ENCODE data around the gene PI4KA. TPM values are rescaled to one million over a fixed set of nuclear protein-coding genes. Genes with fewer than 3 reads are reported as not detected.

Gene PI4KA
- total RNA-seq, 1 experiment from 2014 or later = 65.8 TPM

- H3K4me2 ChIP-seq (ENCODE audit: insufficient read depth, insufficient read length, low read length) = no peak overlapping the region
- H2BK5ac ChIP-seq (ENCODE audit: insufficient read length, low read length) = no peak overlapping the region
- no peak overlapping the region for H2BK20ac ChIP-seq (ENCODE audit: low read depth, low read length, poor library complexity, severe bottlenecking)
- H2BK12ac ChIP-seq (ENCODE audit: insufficient read length, low read depth, low read length) = no peak overlapping the region
- no peaks in the 10 kb centered on the region for H4K20me1 ChIP-seq (ENCODE audit: control insufficient read depth, insufficient read depth, insufficient read length)
- no peaks in the 10 kb centered on the region for H3K27me3 Mint-ChIP-seq (ENCODE audit: low read depth)
- no peak overlapping the region for H4K91ac ChIP-seq (ENCODE audit: insufficient read length, low read depth, low read length)
- no peak for DNase-seq
- H2AFZ ChIP-seq (ENCODE audit: low read length) = no peak overlapping the region
- no peak overlapping the region for H4K5ac ChIP-seq (ENCODE audit: insufficient read length, low read depth, low read length)
- H2BK15ac ChIP-seq (ENCODE audit: low read depth, low read length) = no peak overlapping the region
- H3K23me2 ChIP-seq (ENCODE audit: insufficient read length, low read depth, low read length, poor library complexity, severe bottlenecking) = no peaks in the 10 kb centered on the region
- no peak overlapping the region for H2AK5ac ChIP-seq (ENCODE audit: insufficient read length, low read length)
- no peak overlapping the region for H3K56ac ChIP-seq (ENCODE audit: insufficient read length, low read depth, low read length)
- H3K27me3 ChIP-seq (ENCODE audit: insufficient read depth, low read length) = no peaks in the 10 kb centered on the region
- no peaks in the 10 kb centered on the region for H3K9me3 Mint-ChIP-seq
- H3K14ac ChIP-seq (ENCODE audit: insufficient read depth, low read length) = no peak overlapping the region
- no peak overlapping the region for H3K4me3 Mint-ChIP-seq
- H3T11ph ChIP-seq (ENCODE audit: low read length) = no peak overlapping the region
- H3K9me3 ChIP-seq (ENCODE audit: control insufficient read depth, low read depth, low read length) = no peaks in the 10 kb centered on the region
- no peak for TF ChIP-seq CTCF (conservative IDR thresholded peaks at IDR 0.05)
- no peak overlapping the region for H3K27ac Mint-ChIP-seq
- H3K23ac ChIP-seq (ENCODE audit: insufficient read length, low read depth, low read length) = no peak overlapping the region
- H3K18ac ChIP-seq (ENCODE audit: insufficient read length, low read depth, low read length) = no peak overlapping the region
- H3K79me2 ChIP-seq (ENCODE audit: insufficient read depth, low read length) = no peaks in the 10 kb centered on the region
- no peak overlapping the region for H3K4ac ChIP-seq (ENCODE audit: low read depth, low read length)
- H3K4me1 Mint-ChIP-seq = peaks cover 10 to 12% of the 10 kb centered on the region in 2 experiments
- no peak overlapping the region for H2BK120ac ChIP-seq (ENCODE audit: low read depth, low read length, poor library complexity, severe bottlenecking)
- H3K27ac ChIP-seq (ENCODE audit: insufficient read length, low read depth, low read length) = no peak overlapping the region
- H4K8ac ChIP-seq (replicated peaks; ENCODE audit: insufficient read length, low read depth, low read length) = no peak overlapping the region
- H3K9ac ChIP-seq (ENCODE audit: extremely low read depth, insufficient read length, low read length) = no peak overlapping the region
- no CpG with 5 or more reads among the region's 5 CpGs for WGBS (ENCODE audit: extremely low coverage, insufficient read length, low lambda C conversion rate)
- no peaks in the 10 kb centered on the region; the same call in 1 of the 2 replicates for H3K4me1 ChIP-seq (ENCODE audit: insufficient read depth, low read length)
- no peaks in the 10 kb centered on the region for H3K79me1 ChIP-seq (ENCODE audit: insufficient read depth, low read depth, low read length, poor library complexity, severe bottlenecking)
- H3K36me3 Mint-ChIP-seq (ENCODE audit: insufficient read depth in 1 of 3, low read depth in 3 of 3) = peaks cover 0 to 16% (median 3%) of the 10 kb centered on the region in 3 experiments; a peak in 3 of 7 replicates
These were observed 69.8 kb downstream of the PI4KA start for GRCh38 chr22:20788627-20789344.
